Right forelimb (tissue), 1 donor: ENCODE data around the gene LPP.

Experiments used
- DNase-seq: peaks from one replicate; pipeline ENCODE4 v3.0.0-alpha.2; 2018

The LPP gene

GRCh38 chr3:188867691-188868265 lies 713.8 kb downstream of the LPP start:
- DNase-seq: no peak

DNA sequence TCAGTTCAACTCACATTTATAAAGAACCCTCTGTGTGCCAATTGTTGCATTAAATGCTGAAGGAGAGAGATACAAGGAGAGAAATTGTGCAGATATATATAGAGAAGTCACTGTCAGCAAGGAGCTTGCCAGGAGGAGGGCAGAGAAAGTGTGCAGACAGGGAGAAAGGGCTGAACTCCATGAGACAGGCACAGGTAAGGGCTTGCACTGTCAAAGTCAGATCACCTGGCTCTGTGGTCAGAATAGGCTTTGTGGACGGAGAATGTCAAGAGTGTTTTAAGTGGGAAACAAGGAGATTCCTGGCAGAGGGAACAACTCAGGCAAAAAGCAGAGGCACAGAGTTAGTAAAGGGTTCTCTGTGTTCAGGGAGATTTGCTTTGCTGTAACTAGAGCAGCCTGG lies 714.8 kb downstream of the LPP start:
- DNase-seq: no peak

DNA sequence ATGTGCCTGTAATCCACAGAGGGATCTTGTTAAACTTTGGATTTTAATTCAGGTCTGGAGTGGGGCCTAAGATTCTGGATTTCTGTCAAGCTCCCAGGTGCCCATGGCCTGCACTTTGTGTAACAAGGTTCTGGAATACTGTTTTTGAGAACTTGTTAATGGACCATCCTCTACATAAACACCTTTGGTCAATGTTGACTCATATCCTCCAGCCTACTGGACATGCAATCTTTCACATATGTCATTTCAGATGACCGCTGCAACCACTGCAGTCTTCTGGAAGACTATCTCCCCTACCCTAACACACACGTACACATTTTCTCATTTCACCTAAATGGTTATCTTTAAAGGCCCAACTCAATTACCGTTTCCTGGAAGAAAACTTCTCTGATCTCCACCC lies 715.7 kb downstream of the LPP start:
- no peak for DNase-seq

DNA sequence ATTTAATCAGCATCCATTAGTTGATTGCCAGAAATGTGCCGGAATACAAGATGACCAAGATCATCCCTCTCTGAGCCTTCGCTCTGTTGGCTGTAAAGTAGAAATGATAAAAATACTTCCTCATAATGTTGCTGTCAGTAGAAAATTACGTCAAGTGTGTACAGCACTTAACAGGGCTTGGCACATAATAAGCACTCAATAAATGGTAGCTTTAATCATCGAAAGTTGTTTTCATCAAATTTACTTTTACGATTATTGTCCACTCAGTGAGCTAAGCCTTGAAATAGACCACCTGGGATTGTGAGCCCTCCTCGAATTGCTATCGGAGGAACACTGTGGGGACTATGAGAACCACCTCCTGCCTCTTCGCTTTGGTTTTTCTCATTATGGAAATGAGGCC lies 716.5 kb downstream of the LPP start:
- no peak for DNase-seq

DNA sequence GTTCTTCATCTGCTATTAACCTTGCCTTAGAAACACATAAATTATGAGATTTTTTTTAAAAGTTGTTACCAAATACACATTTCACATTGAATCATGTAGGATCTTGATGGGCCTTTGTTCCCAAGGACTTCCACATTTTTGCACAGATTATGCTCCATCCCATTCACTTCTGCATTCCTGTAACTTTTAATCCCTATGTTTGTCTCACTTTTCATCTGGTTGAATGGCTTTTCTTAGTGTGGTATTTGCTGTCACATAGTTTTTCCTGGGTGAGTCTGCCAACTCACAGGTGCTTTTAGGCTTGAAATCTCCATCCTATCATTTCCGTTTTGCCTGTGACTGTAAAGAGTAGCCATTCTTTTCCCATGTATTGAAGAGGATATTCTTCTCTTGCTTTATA lies 720.6 kb downstream of the LPP start:
- no peak for DNase-seq

DNA sequence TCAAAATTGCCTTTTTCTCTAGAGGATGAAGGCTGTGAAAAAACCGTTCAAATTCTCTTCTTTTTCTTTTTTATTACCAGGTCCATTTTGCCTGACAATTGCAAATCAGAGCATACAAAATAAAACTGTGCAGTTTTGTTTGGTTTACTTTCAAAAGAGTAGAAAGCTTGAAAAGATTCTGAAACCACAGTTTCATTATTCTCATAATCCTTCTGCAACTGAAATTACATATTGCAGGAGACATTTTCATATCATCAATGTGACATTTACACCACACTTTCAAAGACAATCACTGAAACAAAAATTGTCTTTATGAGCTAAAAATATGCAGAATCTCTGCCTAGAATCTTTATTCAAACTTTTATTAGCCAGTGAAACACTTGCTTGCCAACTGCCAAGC lies 721.5 kb downstream of the LPP start:
- DNase-seq: no peak

DNA sequence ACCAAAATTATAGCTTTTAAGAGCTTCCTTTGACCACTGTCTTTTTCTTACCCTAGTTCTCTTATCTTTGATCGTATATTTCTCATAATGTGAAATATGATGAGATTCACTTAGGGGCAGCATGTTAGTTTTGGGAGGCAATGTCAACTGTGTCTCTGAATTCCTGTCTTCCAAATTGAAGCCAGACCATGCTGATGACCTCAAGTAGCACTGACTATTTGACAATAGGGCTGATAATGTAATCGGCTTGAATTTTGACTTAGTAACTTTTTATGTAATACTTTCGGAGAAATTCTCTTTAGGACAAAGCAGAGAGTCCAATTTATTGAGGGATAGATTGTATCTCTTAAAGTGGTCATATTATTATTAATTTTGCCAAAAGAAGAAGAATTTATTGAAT lies 722.4 kb downstream of the LPP start:
- no peak for DNase-seq

GRCh38 chr3:188877381-188877780 lies 723.4 kb downstream of the LPP start:
- DNase-seq: no peak

GRCh38 chr3:188878076-188878475 lies 724.1 kb downstream of the LPP start:
- no peak for DNase-seq

DNA sequence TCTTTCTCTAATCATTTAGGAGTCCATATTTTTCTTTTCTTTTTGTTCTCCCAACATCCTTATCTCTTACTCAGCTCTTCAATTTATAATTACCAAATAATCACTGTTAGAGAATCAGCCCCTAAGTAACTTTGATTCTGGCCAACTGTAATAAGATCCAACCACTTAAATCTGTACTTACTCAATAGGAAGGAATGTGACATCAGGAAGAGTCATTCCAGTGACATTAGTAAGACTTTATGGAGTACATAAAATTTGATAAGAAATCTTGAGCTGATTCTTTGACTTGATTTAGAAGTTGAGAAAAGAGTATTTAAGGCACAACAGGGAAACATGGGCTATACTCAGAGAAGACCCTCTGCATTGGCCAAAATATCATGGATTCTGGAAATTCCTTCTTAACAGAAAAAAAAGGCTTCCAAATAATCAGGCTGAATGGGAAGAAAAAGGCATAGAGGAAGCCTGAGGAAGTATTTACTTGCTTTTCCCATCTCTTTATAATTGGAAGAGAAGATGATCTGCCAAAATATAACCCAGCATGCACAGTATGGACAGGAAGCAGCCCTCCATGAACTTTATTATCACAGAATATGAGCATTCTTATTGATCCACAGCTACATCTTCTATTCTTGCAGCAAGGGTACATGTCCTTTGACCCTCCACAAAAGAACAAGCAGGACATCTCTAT lies 728.1 kb downstream of the LPP start:
- no peak for DNase-seq

GRCh38 chr3:188884299-188885043 lies 730.5 kb downstream of the LPP start:
- no peak for DNase-seq

DNA sequence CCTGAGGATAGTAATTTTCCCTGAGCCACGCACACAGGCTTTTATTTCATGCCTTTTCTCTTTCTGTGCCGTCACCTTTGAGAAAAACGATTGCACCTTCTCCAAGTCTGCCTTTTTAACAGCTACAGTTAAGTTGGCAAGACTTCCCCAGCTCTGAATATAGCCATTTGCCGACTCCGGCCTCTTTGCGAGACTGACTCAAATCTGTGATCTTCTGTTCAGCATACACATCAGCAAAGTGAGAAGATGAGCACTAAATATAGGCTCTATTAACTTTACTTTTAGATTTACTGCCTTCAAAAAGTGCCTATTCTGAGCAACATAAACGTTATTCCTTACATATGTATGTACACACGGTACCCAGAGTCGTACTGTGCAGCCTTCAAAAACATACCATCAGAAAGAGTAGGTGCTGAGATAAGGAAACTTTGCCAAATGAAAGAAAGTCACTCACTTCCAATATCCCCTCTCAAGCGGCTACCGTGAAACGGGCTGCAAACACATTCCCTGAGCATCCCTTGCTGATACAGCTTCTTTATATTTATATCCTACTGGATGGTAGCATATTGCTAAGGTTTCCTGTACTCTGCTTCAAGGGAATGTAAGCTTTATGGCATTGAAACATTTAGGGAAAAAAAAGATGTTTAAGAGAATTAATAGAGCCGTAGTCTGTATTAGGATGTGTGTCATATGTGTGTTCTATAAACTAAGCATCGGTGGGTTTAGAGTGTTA lies 734.5 kb downstream of the LPP start:
- no peak for DNase-seq

DNA sequence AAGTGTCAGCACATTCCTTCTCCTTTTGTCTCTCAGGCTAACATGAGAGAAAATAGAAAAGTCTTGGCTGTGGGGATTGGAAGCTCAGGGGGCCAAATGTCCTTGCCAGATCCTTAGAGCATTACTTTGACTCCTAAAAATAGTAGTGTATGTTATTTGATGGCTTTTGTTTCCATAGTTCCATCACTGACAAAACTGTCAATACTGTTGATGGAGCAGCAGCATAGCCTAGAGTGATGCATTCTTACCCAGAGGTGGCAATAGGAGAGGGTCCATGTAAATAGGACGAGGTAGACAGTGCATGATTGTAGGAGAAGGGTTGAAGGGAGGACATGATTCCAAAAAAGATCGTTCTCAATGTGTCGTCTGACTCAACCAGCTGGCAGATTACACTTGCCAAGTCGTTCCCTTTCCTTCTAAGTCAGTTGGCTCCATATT lies 735.1 kb downstream of the LPP start:
- no peak for DNase-seq

- DNase-seq: no peak
Measured at GRCh38 chr3:188890572-188891270, 736.8 kb downstream of the LPP start.

GRCh38 chr3:188899881-188900280 lies 745.9 kb downstream of the LPP start:
- no peak for DNase-seq

- no peak for DNase-seq
Measured at GRCh38 chr3:188900421-188900951, 746.5 kb downstream of the LPP start.

GRCh38 chr3:188901126-188901525 lies 747.2 kb downstream of the LPP start:
- no peak for DNase-seq

- no peak for DNase-seq
Measured at GRCh38 chr3:188901671-188902287, 747.8 kb downstream of the LPP start.

- no peak for DNase-seq
Measured at GRCh38 chr3:188904670-188905069, 750.7 kb downstream of the LPP start.

- DNase-seq: no peak
Measured at GRCh38 chr3:188905547-188905946, 751.6 kb downstream of the LPP start.

GRCh38 chr3:188906236-188906635 lies 752.3 kb downstream of the LPP start:
- no peak for DNase-seq
